Activated CD4-positive, alpha-beta T cell treated with anti-CD3 and anti-CD28 coated beads, Interleukin-2, Interleukin-4, amounts not matched to agents 100 ng/mL and 50 ng/mL, durations not matched to agents 16 hours and 8 hours (primary cell): ENCODE data around the gene YWHAE.
"Not testable (repeated sequence)": the region's sequence is repeated elsewhere in the genome, so short reads cannot be mapped to it uniquely, and the experiment has no call there.

Experiments used
- DNase-seq: peaks from one replicate; pipeline ENCODE4 v3.0.0-alpha.2; 2020; ENCODE audit warnings: low spot score

Gene YWHAE

DNA sequence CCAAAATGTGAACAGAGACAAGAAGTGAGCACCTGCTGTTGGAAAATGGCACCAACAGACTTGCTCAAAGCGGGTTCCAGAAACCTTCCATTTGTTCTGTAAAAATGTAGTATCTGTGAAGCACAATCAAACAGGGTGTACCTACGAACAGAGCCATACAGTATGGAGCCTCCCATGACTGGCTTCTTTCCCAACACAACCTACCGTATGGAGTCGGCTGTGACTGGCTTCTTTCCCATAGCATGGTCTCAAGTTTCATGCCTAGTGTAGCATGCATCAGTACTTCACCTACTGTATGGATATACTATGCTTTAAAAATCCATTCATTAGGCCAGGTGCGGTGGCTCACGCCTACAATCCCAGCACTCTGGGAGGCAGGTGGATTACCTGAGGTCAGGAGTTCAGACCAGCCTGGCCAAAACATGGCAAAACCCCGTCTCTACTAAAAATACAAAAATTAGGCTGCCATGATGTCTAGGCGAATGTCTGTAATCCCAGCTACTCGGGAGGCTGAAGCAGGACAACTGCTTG, 26.2 kb downstream of the YWHAE start:
- DNase-seq = no peak

DNA sequence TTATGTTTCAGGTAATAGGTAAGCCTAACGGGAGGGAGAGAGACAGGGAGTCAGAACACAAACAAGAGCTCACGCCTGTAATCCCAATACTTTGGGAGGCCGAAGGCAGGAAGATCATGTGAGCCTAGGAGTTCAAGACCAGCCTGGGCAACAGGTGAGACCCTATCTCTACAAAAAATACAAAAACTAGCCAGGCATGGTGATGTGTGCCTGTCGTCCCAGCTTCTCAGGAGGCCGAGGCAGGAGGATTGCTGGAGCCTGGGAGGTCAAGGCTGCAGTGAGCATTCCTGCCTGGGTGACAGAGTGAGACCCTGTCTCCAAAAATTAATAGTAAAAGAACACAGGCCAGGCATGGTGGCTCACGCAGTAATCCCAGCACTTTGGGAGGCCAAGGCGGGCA, 27.4 kb downstream of the YWHAE start:
- DNase-seq = no peak

DNA sequence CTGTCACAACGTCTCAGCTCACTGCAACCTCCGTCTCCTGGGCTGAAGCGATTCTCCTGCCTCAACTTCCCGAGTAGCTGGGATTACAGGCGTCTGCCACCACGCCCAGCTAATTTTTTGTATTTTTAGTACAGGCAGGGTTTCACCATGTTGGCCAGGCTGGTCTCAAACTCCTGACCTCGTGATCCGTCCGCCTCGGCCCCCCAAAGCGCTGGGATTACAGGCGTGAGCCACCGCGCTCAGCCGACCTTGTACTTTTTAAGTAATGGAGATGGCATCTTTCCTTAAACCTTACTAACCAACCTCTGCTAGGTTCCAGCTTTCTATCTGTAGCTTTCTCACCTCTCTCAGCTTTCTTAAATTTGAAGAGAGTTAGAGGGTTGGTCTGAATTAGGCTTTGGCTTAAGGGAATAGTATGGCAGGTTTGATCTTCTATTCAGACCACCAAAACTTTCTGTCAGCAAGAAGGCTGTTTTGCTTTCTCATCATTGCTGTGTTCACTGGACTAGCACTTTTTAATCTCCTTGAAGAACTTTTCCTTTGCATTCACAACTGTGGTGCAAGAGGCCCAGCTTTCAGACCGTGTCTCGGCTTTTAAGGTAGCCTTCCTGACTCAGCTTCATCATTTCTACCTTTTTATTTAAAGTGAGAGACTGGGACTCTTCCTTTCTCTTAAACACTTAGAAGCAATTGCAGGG, 28.0 kb downstream of the YWHAE start:
- no peak for DNase-seq

DNA sequence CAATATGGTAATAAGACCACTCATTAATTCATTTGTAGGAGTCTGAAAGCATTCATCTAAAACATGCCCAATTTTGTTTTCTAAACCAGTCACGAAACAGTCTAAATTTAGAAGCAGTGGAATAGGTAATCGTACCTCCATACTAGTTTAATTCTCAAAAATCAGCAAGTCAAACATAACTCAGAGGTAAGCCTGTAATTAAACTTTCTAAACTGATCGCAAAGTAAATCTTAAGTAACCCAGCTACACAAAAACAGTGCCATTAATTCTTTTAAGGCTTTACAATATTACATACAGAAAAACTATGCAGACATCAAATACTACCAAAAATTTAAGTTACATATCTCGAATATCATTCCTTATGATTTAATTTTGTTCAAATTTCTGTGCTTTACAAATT, 31.4 kb downstream of the YWHAE start:
- DNase-seq = no peak

DNA sequence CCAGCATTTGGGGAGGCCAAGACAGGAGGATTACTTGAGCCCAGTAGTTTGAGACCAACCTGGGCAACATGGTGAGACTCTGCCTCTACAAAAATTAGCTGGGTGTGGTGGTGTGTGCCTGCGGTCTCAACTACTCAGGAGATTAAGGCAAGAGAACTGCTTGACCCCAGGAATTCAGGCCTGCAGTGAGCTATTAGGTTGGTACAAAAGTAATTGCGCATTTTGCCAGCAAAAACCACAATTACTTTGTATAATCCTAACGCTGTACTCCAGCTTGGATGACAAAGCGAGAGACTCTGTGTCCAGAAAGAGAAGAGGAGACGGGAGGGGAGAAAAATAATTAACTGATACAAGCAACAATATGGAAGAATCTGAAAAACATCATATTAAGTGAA, 32.7 kb downstream of the YWHAE start:
- DNase-seq = no peak

DNA sequence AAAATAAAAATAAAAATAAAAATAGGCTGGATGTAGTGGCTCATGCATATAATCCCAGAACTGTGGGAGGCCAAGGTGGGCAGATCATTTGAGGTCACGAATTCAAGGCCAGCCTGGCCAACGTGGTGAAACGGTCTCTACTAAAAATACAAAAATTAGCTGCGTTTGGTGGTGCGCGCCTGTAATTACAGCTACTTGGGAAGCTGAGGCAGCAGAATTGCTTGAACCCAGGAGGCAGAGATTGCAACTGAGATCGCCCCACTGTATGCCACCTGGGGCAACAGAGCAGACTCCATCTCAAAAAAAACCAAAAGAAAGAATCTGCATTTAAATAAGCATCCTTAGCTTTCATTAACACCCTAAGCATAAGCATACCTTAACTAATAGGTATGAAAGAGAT, 33.8 kb downstream of the YWHAE start:
- no peak for DNase-seq

DNA sequence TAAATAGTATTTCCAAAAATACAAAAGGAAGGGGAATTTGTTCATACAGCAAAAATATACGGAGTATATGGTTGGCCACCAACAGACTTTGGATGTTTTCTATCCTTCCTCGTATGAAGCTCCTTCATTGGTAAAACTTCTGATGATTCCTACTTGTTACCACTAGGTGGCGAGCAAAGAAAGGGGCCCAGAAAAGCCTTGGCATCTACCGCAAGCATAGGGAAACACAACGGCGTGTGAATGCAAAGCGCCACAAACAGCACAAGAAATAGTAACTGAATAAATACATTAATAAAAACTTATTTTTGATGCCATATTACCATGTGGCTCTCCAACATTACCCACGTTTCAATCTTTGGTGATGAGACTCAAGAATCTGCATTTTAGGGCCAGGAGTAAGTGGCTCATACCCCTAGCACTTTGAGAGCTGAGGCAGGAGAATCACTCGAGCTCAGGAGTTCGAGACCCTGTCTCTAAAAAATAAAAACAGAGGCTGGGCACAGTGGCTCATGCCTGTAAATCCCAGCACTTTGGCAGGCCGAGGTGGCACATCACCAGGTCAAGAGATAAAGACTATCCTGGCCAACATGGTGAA, 34.5 kb downstream of the YWHAE start:
- DNase-seq = peak; percentile 78

DNA sequence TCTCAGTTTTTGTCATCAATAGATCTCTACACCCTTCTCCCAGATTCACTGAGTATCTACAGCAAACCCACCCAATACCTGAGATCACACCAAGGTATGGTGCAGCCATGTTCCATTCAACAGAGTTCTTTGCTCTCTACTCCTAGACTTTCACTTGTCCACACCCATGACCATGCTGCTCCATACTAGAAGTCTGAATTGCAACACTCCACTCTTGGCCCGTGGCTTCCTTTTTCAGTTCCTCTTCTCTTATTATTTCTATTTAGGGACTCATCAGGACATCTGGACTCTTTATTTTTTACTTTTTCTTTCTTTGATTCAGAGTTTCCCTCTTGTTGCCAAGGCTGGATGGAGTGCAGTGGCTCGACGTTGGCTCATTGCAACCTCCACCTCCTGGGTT, 37.1 kb downstream of the YWHAE start:
- no peak for DNase-seq

DNA sequence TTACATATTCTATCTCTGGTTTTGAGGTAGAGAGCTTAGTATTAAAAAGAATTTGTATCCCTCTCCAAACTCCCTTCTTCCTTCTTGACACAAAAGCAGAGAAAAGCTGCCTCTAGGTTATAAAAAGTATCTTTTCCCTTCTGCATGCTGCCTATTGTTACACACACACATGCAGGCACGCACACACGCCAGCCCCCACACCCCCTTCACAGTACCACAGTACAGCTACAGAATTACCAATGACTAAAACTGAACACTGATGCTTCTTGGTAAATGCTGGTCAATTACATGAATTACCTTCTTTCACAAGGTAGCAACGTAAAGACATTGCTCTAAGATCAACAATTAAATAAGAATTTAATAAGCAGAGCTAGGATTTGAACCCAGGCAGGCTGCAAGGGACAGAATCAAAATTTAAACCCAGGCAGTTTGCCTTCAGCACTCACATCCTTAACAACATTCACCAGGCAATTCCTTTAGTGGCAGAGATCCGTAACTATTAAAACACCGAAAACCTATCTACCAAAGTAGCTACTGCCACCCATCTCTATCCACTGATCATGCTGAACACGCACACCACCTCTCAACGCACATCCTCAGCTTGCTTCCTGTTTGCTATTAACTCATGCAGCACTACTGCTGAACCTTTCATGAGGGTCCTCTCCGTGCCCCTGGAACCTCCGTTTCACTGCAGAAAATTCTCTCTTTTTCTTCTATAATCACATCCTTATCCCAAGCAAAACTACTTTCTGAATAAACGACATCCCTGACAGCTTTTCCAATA, 37.8 kb downstream of the YWHAE start:
- DNase-seq = peak; percentile 31

DNA sequence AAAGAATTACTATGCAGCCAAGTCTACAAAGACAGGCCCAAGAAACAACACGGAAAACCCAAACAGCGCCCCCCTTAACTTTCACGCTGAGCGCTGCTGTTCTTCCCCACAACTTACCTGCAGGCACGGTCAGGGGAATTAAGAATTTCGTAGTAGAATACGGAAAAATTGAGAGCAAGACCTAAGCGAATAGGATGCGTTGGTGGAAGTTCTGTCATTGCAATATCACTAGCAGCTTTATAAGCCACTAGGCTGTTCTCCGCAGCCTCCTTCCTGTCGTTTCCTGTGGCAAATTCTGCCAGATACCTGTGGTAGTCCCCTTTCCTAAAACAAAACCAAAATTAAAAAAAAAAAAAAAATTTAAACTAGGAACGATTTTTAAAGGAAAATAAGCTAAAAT, 39.0 kb downstream of the YWHAE start:
- DNase-seq = peak; percentile 40

DNA sequence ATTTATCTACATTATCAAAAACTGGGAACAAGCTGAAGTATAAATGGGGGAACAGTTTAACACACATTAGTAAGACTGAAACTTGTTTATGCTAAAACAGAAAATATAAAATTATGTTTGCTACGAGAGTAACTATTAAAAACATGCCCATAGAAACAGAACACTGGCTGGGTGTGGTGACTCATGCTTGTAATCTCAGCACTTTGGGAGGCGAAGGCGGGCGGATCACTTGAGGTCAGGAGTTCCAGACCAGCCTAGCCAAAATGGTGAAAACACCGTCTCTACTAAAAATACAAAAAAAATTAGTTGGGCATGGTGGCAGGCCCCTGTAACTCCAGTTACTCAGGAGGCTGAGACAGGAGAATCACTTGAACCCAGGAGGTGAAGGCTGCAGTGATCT, 39.7 kb downstream of the YWHAE start:
- DNase-seq = peak; percentile 60

DNA sequence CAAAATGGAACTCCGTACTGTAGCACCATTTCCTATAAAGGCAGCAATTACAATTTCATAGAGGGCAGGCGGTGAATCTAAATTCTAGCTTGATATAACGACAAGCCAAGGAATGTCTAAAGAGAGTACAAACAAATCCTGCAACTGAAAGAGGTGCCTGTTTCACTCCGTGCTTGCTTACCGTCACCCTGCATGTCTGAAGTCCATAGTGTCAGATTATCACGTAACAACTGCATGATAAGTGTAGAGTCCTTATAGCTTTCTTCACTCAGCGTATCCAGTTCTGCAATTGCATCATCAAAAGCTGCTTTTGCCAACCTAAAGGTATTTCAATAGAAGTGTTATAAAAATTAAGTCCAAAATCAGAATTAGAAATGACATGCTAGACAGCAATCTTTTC, 46.0 kb downstream of the YWHAE start:
- DNase-seq = no peak

DNA sequence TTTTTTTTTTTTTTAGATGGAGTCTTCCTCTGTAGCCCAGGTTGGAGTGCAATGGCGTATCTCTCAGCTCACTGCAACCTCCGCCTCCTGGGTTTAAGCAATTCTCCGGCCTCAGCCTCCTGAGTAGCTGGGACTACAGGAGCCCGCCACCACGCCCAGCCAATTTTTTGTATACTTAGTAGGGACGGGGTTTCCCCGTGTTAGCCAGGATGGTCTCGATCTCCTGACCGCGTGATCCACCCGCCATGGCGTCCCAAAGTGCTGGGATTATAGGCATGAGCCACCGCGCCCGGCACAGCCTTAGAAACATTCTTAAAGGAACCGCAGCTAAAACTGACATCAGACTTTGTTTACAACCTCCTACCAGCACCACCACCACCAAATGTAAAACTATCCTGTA, 47.5 kb downstream of the YWHAE start:
- DNase-seq = not testable (repeated sequence)

DNA sequence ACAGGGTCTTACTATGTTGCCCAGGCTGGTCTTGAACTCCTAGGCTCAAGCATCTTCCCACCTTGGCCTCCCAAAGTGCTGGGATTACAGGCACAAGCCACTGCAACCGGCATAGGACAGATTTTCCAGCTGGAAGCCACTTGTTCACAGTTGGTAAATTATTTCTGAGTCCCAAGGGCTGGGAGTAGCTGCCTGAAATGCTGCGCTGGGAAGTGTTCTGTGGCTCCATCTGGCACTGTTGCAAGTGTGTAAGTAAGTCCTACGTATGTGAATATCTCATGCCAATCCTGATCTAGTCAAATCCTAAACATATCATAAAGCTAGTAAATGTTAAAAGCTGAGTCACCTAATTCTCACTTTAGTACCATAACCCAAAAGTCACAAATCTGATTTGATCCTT, 48.1 kb downstream of the YWHAE start:
- no peak for DNase-seq

DNA sequence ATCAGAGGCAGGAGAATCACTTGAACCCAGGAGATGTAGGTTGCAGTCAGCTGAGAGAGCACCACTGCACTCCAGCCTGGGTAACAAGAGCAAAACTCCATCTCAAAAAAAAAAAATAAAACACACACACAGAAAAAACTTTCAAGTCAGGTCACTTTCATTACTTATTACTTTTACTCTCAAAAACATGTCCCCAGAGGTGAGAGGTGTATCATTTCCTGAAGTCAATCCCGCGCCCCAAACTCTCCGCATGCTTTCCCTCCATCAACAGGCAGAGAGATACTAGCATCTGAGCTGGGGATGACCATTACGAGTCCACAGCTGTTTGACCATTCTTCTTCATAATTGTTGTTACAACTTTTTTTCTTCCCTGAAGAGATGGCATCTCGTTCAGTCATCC, 48.7 kb downstream of the YWHAE start:
- no peak for DNase-seq

DNA sequence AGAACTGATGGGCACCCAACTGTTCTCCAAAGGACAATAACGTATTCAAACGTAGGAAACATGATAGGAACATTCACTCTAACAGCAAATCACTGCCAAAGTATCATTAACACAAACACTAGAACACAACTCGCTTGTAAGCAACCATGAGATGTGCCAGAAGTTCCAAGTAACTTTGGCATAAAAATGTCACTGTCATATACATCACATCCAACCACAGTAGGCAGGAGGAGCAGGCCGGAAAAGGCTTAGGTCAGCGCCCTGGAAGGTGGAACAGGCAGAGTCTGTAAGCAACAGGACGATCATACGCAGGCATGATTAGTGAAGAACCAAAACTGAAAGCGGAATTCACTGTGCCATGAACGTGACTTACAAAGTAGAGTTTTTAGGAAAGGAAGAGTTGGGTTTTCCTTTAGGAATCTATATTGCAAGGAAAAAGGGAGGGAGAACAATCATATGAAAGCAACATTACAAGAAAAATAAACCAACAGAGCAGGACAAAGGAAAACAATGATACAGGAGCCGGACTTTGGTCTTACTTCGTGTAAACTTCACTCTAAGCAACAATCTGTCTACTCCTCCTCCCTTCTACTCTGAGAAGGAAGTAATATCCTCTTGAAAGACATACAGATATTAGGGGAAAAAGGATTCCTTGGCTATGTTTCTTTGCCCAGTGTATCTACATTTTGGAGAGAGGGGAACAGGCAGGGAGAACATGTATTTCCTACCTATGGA, 52.3 kb downstream of the YWHAE start:
- DNase-seq = no peak

DNA sequence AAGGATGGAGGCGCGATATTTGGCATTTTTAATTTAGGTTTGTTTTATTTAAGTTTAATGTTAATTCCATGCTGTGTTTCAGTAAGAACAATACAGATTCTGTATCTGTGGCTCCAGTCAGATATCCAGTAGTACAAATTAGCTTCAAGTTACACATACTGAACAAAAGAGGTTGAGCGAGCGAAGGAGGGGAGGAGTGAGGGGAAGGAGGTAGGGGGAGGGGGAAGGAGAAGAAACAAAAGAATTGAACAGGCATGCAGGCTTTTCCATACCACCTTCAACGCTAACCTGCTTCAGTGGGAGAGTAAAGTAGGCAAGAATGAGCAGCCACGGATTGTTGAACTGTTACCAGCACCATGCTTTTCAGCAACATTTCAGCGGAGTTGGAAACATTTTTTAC, 55.5 kb downstream of the YWHAE start:
- DNase-seq = no peak

DNA sequence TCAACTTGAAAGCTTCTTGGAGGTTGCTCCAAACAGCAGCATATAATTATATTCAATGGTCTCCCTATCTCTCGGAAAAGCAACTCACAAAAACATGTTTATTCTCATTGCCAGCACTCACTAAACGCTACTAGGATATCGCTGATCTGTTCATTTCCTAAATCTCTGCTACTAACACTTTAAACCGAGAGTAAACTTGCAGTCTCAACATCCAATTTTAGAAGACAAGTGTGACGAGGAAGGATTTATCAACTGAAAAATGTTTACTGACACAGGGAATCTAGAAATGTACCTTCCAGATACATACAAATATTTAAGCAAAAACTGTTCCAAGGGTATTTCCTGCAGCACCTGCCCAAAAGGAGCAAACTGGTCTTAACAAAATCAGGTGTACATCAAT, 56.5 kb downstream of the YWHAE start:
- DNase-seq = no peak

DNA sequence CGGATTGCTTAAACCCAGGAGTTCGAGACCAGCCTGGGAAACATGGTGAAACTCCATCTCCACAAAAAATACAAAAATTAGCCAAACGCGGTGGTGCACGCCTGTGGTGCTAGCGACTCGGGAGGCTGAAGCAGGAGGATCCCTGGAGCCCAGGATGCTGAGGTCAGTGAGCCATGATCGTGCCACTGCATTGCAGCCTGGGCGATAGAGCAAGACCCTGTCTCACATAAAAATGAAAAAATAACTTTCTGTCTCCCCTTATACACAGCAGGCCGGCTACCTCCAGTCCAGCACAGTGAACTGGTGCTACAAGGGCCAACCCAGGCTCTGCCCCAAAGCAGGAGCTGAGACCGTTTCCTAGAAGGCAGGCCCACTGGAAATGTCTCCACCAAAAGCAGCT, 59.7 kb downstream of the YWHAE start:
- DNase-seq = no peak

DNA sequence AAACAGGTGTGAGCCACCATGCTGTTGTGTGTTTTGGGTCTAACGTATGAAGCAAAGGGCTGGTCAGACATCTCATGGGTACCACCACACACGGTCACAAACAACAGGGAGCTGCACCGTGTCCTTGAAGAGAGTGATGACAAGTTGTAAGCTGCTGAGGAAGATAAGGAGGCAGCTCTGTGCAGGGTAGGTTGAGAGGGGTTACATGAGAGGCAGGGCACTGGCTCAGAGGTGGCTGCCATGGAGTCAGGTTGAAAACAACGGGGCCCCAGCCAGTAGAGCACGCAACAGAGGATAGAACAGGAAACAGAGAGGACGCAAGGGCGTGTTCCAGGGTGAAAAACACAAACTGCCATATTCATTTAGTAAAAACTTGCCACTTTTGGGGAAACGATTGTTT, 68.3 kb downstream of the YWHAE start:
- DNase-seq = no peak

DNA sequence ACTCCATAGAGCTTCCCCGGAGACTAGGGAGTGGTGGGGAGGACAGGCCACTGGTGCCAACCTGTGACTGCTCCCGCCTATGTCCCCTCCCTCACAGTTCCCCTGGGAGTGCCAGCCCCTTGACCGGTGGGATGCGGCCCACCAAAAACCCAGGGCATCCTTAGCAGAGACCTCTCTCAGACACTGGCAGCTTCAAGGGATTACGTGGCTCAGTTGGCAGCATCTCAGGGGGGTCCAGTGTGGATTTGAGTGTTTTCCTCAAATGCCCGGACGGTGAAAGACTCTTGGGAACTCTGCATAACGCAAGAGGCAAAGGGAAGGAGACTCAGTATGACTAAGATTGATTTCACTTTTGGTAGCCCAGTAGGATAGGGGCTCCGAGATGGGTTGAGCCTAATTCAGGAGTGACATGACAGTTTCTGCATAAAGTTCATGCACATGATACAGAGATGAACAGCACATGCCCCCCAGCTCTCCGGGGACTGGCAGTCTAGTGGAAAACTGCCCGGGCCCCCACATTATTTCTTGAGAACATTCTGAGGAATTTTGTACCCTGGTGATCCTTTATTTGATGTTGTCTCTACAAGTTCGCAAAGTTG, 70.2 kb downstream of the YWHAE start:
- no peak for DNase-seq

DNA sequence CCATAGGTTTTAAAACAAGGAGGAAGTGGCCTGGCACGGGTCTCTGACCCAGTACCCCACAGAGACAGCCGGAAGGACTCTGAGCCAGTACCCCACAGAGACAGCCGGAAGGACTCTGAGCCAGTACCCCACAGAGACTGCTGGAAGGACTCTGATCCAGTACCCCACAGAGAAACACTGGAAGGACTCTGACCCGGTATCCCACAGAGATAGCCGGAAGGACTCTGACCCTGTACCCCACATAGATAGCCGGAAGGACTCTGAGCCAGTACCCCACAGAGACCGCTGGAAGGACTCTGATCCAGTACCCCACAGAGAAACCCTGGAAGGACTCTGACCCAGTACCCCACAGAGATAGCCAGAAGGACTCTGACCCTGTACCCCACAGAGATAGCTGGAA, 71.6 kb downstream of the YWHAE start:
- no peak for DNase-seq
